HG02981 (cell line): ENCODE measurements around the gene LTBP1.
"Not testable (repeated sequence)": the region's sequence is repeated elsewhere in the genome, so short reads cannot be mapped to it uniquely, and the experiment has no call there.

Experiments used
- ATAC-seq: cut with Tn5 transposase; IDR thresholded peaks from one replicate; pipeline ENCODE4 v1.9.1; 2021; ENCODE audit warnings: mild to moderate bottlenecking, moderate library complexity; ENCODE audit not compliant: unreplicated experiment

The LTBP1 gene

DNA sequence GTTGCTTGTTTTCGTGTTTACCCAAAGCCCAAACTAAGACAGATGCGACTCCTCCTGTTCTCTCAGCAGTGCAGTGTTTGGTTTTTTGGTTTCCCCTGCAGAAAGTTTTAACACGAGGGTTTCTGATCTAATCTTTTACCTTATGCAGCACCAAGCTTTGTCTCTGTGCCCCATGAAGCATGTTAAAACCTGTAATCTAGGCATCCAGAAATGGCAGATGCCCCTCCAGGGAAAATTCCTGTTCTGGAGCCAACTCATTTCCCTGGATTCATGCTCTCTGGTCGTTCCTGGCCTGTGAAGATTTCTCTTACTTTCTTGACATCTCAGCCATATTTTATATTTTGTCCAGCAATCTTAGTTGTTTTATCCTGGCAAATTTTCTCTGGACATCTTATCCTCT, 91.5 kb downstream of the LTBP1 start:
- ATAC-seq = no peak

- ATAC-seq = no peak
These were observed 92.0 kb downstream of the LTBP1 start for GRCh38 chr2:33038799-33039198.

- no peak for ATAC-seq
These were observed 93.8 kb downstream of the LTBP1 start for GRCh38 chr2:33040541-33040940.

DNA sequence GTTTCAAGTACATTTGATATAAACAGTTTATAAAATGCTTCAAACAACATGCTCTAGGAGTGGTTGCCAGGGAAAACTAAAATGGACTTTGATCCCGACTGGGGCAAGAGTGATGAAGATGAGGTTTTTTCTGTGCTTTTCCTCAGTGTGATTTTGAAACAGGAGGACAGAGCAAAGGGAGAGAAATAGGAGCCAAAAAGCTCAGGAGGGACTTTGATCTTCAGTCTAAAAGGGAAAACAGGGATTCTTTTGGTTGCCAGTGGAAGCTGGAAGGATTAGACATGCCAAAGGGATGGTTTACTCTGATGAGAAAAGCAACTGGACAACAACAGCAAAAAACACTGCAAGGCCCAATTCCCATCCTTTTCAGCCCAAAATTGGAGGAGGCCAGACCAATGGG, 95.5 kb downstream of the LTBP1 start:
- no peak for ATAC-seq

- ATAC-seq = no peak
These were observed 96.1 kb downstream of the LTBP1 start for GRCh38 chr2:33042819-33043218.

- no peak for ATAC-seq
These were observed 101.2 kb downstream of the LTBP1 start for GRCh38 chr2:33047939-33048338.

- ATAC-seq = no peak
These were observed 105.0 kb downstream of the LTBP1 start for GRCh38 chr2:33051586-33052360.

GRCh38 chr2:33052361-33052735, 105.6 kb downstream of the LTBP1 start:
- ATAC-seq = no peak

DNA sequence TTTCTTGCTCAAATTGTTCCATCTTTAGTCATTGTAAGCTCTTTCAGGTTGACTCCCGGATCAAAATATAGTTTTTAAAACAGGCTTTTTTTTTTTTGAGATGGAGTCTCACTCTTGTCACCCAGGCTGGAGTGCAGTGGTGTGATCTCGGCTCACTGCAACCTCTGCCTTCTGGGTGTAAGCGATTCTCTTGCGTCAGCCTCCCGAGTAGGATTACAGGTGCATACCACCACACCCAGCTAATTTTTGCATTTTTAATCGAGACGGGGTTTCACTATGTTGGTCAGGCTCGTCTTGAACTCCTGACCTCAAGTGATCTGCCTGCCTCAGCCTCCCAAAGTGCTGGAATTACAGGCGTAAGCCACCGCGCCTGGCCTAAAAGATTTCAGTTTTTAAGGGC, 106.0 kb downstream of the LTBP1 start:
- not testable (repeated sequence) for ATAC-seq

GRCh38 chr2:33056170-33056569, 109.4 kb downstream of the LTBP1 start:
- ATAC-seq = no peak

DNA sequence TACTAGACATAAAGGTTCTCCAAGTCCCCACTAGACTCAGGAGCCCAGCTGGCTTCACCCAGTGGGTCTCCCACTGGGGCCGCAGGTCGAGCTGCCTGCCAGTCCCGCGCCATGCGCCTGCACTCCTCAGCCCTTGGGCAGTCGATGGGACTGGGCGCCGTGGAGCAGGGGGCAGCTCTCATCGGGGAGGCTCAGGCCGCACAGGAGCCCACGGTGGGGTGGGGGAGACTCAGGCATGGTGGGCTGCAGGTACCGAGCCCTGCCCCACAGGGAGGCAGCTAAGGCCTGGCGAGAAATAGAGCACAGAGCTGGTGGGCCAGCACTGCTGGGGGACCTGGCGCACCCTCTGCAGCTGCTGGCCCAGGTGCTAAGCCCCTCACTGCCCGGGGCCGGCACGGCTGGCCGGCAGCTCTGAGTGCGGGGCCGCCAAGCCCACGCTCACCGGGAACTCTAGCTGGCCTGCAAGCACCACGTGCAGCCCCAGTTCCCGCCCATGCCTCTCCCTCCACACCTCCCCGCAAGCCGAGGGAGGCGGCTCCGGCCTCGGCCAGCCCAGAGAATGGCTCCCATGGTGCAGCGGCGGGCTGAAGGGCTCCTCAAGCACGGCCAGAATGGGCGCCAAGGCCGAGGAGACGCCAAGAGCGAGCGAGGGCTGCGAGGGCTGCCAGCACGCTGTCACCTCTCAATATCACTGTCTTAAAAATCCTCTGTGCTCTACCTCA, 110.7 kb downstream of the LTBP1 start:
- not testable (repeated sequence) for ATAC-seq

DNA sequence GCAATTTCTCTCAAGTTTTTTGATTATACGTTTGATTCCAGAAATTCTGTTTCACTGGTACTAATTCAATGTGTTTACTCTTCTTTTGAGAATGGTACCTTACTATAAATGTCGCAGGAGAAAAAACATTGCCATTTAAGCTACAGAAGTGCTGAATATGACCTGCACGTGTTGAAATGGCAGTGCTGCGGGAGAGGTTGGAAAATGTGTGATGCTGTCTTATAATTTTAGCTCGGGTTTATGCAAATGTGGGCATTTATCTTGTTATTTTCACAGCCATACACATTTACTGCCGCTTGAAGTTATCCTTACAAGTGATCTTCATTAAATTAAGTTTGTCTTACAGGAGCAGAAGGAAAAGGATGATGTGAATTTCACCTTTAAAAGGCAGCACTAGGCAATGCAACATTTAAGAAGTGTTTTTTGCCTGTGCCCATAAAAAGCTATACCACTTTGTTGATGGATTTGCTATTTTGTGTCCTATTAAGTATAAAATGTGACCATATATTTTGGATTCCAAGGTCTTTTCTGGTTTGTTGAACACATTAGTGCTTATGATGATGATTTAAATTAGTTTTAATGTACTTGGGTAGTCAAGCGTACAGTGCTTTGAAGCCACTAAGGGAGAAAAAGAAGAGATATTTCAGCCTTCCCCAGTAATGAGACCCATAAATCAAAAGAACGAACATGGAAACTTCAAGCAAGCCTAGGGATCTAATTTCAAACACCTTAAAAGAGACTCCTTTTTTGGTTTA, 112.1 kb downstream of the LTBP1 start:
- no peak for ATAC-seq

DNA sequence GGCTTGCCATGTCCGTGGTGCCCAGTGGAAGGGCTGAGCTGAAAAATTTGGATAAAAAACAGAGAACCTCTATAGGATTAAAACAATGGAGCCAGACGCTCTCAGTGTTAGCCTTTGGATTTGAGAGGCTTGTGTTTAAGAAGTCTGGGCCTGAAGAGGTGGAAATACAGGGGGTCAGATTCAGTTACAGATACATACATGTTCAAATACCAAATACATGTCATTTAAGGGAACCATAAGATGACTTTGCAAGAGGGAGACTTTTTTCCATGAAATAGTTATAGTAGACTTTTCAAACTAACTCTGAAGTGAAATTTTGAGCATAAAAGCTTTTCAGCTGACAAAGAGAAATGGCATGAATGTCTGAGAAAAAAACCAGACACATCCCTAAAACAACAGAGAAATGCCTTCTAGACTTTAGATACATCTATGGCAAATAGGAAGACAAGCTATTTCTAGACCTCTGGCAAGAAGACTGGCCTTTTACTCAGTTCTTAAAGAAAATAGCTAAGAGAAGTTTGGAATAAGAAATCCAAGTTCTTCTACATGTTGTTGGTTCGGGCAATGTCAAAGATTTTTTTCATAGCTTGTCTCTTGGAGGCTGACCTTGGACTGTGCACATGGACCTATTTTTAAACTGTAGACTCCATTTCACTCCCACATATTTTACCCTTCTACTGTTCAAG, 112.9 kb downstream of the LTBP1 start:
- no peak for ATAC-seq

- no peak for ATAC-seq
These were observed 113.7 kb downstream of the LTBP1 start for GRCh38 chr2:33060405-33060804.

- ATAC-seq = no peak
These were observed 116.0 kb downstream of the LTBP1 start for GRCh38 chr2:33062665-33063250.

DNA sequence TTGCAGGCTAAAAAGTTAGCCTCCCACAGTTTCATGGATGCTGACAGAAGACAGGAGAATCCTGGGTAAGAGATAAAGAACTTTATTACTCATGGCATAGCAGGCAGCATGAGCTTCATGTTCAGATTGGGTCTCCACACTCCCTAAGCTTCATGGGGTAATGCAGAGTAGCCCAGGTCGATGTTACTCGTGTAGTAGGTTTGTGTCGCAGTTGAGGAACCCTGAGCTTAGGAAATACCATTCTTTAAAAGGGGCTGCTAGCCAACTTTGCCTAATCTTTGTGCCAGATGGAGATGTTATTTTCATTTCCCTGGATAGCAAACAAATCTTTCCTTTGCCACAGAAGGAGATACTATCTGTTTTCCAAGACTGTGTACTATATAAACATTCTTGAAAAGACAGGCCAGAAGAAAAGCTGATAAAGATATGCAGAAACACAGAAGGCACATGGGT, 117.6 kb downstream of the LTBP1 start:
- no peak for ATAC-seq

DNA sequence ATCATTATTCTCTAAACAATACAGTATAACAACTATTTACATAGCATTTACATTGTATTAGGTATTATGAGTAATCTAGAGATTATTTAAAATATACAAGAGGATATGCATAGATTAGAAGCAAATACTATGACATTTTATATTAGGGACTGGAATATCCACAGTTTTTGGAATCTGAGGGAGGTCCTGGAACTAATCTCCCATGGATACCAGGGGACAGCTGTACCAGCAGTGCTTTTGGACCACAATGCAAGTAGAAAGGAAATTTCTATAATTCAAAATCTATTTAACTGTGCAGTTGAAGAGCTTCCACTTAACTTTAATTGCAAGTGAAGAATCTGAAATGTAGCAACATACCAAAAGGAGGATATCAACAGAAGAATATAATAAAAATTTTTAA, 120.8 kb downstream of the LTBP1 start:
- ATAC-seq = no peak

DNA sequence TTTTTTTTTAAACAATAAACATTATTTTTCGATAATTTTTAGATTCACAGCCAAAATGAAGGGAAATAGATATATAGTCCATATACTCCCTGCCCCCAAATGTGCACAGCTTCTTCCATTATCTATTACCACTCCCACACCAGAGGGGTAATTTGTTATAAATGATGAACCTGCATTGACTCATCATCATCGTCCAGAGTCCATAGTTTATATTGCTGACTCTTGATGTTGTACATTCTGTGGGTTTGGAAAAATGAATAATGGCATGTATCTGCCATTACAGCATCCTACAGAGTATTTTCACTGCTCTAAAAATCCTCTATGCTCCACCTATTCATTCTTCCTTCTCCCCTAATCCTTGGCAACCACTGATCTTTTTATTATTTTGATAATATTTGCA, 121.5 kb downstream of the LTBP1 start:
- no peak for ATAC-seq

- ATAC-seq = no peak
These were observed 123.3 kb downstream of the LTBP1 start for GRCh38 chr2:33069894-33070651.

DNA sequence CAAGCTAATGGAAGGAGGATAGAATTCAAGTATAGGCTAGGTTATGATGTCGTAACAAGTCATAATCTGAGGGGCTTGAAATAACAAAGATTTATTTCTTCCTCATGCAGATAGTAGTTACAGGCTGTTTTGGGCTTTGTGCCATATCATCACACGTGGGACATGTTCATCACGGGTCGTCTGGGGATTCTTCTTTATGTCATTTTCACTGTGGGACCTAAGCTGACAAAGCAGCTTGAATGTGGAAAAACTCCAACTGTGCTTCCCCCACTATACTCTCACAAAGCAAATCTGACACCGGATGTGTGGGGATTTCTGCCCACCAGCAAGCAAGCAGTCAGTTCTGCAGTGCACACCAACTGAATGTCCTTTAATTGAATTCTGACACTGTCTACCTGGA, 124.8 kb downstream of the LTBP1 start:
- no peak for ATAC-seq
